ENCODE results near the gene CCNE1.

CCNE1 gene

GRCh38 chr19:29860492-29860891 is 48.7 kb downstream of the CCNE1 start:
- TF ChIP-seq POLR2AphosphoS5 (IDR thresholded peaks at IDR 0.05; ENCODE audit: low read depth, low read length) (no peak), POU2F2 (IDR thresholded peaks at IDR 0.05; ENCODE audit: low read depth, low read length) (no peak), TAF1 (IDR thresholded peaks at IDR 0.05; ENCODE audit: low read depth, low read length) (no peak)
- FAIRE-seq (no peak), DNase-seq (ENCODE audit: insufficient read length, low spot score) (no peak)

GRCh38 chr19:29861574-29861973 is 49.8 kb downstream of the CCNE1 start:
- FAIRE-seq (no peak), DNase-seq (ENCODE audit: insufficient read length, low spot score) (no peak)
- TF ChIP-seq POLR2A (IDR thresholded peaks at IDR 0.05; ENCODE audit: low read depth, low read length), result no peak

GRCh38 chr19:29866011-29866410 is 54.2 kb downstream of the CCNE1 start:
- TF ChIP-seq PAX5 (IDR thresholded peaks at IDR 0.05; ENCODE audit: insufficient read depth, low read length, severe bottlenecking) (no peak), POLR2A (IDR thresholded peaks at IDR 0.05; ENCODE audit: low read depth, low read length) (no peak), SPI1 (IDR thresholded peaks at IDR 0.05; ENCODE audit: low read depth, low read length) (no peak)
- FAIRE-seq, result no peak
- no peak for DNase-seq (ENCODE audit: insufficient read length, low spot score)

- no peak for TF ChIP-seq POLR2AphosphoS5 (IDR thresholded peaks at IDR 0.05; ENCODE audit: low read depth, low read length)
- no peak for TF ChIP-seq POU2F2 (IDR thresholded peaks at IDR 0.05; ENCODE audit: low read depth, low read length)
- no peak for TF ChIP-seq TAF1 (IDR thresholded peaks at IDR 0.05; ENCODE audit: low read depth, low read length)
- TF ChIP-seq PAX5 (IDR thresholded peaks at IDR 0.05; ENCODE audit: insufficient read depth, low read length, severe bottlenecking), result no peak
- TF ChIP-seq SPI1 (IDR thresholded peaks at IDR 0.05; ENCODE audit: low read depth, low read length), result no peak
- TF ChIP-seq POLR2A (IDR thresholded peaks at IDR 0.05; ENCODE audit: low read depth, low read length), result no peak
- DNase-seq (ENCODE audit: insufficient read length, low spot score) (no peak), FAIRE-seq (no peak)
These were observed 56.2 kb downstream of the CCNE1 start for GRCh38 chr19:29867984-29868383.

- no peak for FAIRE-seq
- TF ChIP-seq POLR2AphosphoS5 (IDR thresholded peaks at IDR 0.05; ENCODE audit: low read depth, low read length), result no peak
- TF ChIP-seq POLR2A (IDR thresholded peaks at IDR 0.05; ENCODE audit: low read depth, low read length), result no peak
- no peak for TF ChIP-seq SPI1 (IDR thresholded peaks at IDR 0.05; ENCODE audit: low read depth, low read length)
- TF ChIP-seq TAF1 (IDR thresholded peaks at IDR 0.05; ENCODE audit: low read depth, low read length), result no peak
- no peak for TF ChIP-seq POU2F2 (IDR thresholded peaks at IDR 0.05; ENCODE audit: low read depth, low read length)
- no peak for TF ChIP-seq PAX5 (IDR thresholded peaks at IDR 0.05; ENCODE audit: insufficient read depth, low read length, severe bottlenecking)
- DNase-seq (ENCODE audit: insufficient read length, low spot score), result no peak
These were observed 59.4 kb downstream of the CCNE1 start for GRCh38 chr19:29871143-29871542.

- TF ChIP-seq TAF1 (IDR thresholded peaks at IDR 0.05; ENCODE audit: low read depth, low read length) (no peak), SPI1 (IDR thresholded peaks at IDR 0.05; ENCODE audit: low read depth, low read length) (no peak), POU2F2 (IDR thresholded peaks at IDR 0.05; ENCODE audit: low read depth, low read length) (no peak), POLR2AphosphoS5 (IDR thresholded peaks at IDR 0.05; ENCODE audit: low read depth, low read length) (no peak), POLR2A (IDR thresholded peaks at IDR 0.05; ENCODE audit: low read depth, low read length) (no peak), PAX5 (IDR thresholded peaks at IDR 0.05; ENCODE audit: insufficient read depth, low read length, severe bottlenecking) (no peak)
- no peak for DNase-seq (ENCODE audit: insufficient read length, low spot score)
These were observed 60.5 kb downstream of the CCNE1 start for GRCh38 chr19:29872224-29872731.

GRCh38 chr19:29873024-29873800 is 61.4 kb downstream of the CCNE1 start:
- no peak for TF ChIP-seq POLR2AphosphoS5 (IDR thresholded peaks at IDR 0.05; ENCODE audit: low read depth, low read length)
- no peak for TF ChIP-seq TAF1 (IDR thresholded peaks at IDR 0.05; ENCODE audit: low read depth, low read length)
- TF ChIP-seq POU2F2 (IDR thresholded peaks at IDR 0.05; ENCODE audit: low read depth, low read length), result no peak
- no peak for TF ChIP-seq POLR2A (IDR thresholded peaks at IDR 0.05; ENCODE audit: low read depth, low read length)
- TF ChIP-seq PAX5 (IDR thresholded peaks at IDR 0.05; ENCODE audit: insufficient read depth, low read length, severe bottlenecking), result no peak
- no peak for TF ChIP-seq SPI1 (IDR thresholded peaks at IDR 0.05; ENCODE audit: low read depth, low read length)
- FAIRE-seq (peak; percentile 75), DNase-seq (ENCODE audit: insufficient read length, low spot score) (peak; percentile 82)

More at GRCh38 chr19:29872224-29872731, 60.5 kb downstream of the CCNE1 start:
- peak; percentile 76 for FAIRE-seq

All from GM12891 (cell line).